DOHH2 (cell line): ENCODE results near the gene TESMIN.

Experiments
- H3F3A ChIP-seq: fragments of 200-600 bp; sonication (generic), shearing (Covaris generic); 2 replicates; pipeline ENCODE4 v1.6.0; 2016; ENCODE audit warnings: antibody characterized with exemption, mild to moderate bottlenecking; ENCODE audit not compliant: control insufficient read depth, insufficient read depth
- H3K27ac ChIP-seq: fragments of 200-600 bp; sonication (generic); 2 replicates; pipeline ENCODE4 v1.5.1; 2014; ENCODE audit warnings: low read depth, mild to moderate bottlenecking, low read length, moderate library complexity
- H3K27me3 ChIP-seq: fragments of 200-600 bp; sonication (generic); 2 replicates; pipeline ENCODE4 v1.6.1; 2014; ENCODE audit warnings: mild to moderate bottlenecking, low read length, mixed read lengths; ENCODE audit not compliant: control insufficient read depth
- H3K36me3 ChIP-seq: fragments of 200-600 bp; sonication (generic); 2 replicates; pipeline ENCODE4 v1.6.1; 2014; ENCODE audit warnings: mild to moderate bottlenecking, low read length, moderate library complexity, mixed read lengths; ENCODE audit not compliant: control insufficient read depth
- H3K4me1 ChIP-seq: fragments of 200-600 bp; sonication (generic); 2 replicates; pipeline ENCODE4 v1.6.1; 2014; ENCODE audit warnings: mild to moderate bottlenecking, low read length, mixed read lengths; ENCODE audit not compliant: control insufficient read depth
- H3K4me2 ChIP-seq: fragments of 200-600 bp; sonication (generic); 2 replicates; pipeline ENCODE4 v1.6.0; 2014; ENCODE audit warnings: mild to moderate bottlenecking, low read length, moderate library complexity
- H3K4me3 ChIP-seq: fragments of 200-600 bp; sonication (generic); 2 replicates; pipeline ENCODE4 v1.5.1; 2014; ENCODE audit warnings: mild to moderate bottlenecking, low read length, mixed read lengths
- H3K79me2 ChIP-seq: fragments of 200-600 bp; sonication (generic); 2 replicates; pipeline ENCODE4 v1.6.1; 2014; ENCODE audit warnings: mild to moderate bottlenecking, low read length, mixed read lengths; ENCODE audit not compliant: control insufficient read depth
- H3K9me2 ChIP-seq: fragments of 200-600 bp; sonication (generic); replicated peaks from 2 replicates; pipeline ENCODE4 v1.6.1; 2014; ENCODE audit warnings: mild to moderate bottlenecking, low read length, mixed read lengths; ENCODE audit not compliant: control insufficient read depth
- H3K9me3 ChIP-seq: fragments of 200-600 bp; sonication (generic); 2 replicates; pipeline ENCODE4 v1.6.1; 2014; ENCODE audit warnings: antibody characterized with exemption, low read length, mixed read lengths; ENCODE audit not compliant: control insufficient read depth, insufficient read depth
- H4K20me1 ChIP-seq: fragments of 200-600 bp; sonication (generic); 2 replicates; pipeline ENCODE4 v1.6.0; 2014; ENCODE audit warnings: low read depth, mild to moderate bottlenecking, antibody characterized with exemption, low read length, moderate library complexity; ENCODE audit not compliant: control insufficient read depth, insufficient read depth
- CTCF ChIP-seq: fragments of 200-600 bp; sonication (generic); IDR thresholded peaks from one replicate; pipeline ENCODE4 v1.5.1; 2014; ENCODE audit warnings: antibody characterized with exemption, mild to moderate bottlenecking, low read depth, low read length; ENCODE audit not compliant: poor library complexity, severe bottlenecking
- EZH2phosphoT487 ChIP-seq: fragments of 200-600 bp; sonication (generic); IDR thresholded peaks from 2 replicates; pipeline ENCODE4 v1.6.1; 2017; ENCODE audit warnings: borderline replicate concordance, mild to moderate bottlenecking, antibody characterized with exemption, low read length, moderate library complexity, mixed read lengths

TESMIN gene

GRCh38 chr11:68673306-68673945 lies 77.9 kb downstream of the TESMIN start:
- TF ChIP-seq EZH2phosphoT487 (no peak), CTCF (no peak)
- Histone ChIP-seq H3K9me2 (no peaks in the 10 kb centered on the region), H3K9me3 (no peaks in the 10 kb centered on the region), H3K27ac (no peak overlapping the region), H3F3A (no peaks in the 10 kb centered on the region), H3K4me2 (no peak overlapping the region), H3K4me1 (no peaks in the 10 kb centered on the region), H4K20me1 (no peaks in the 10 kb centered on the region), H3K36me3 (no peaks in the 10 kb centered on the region), H3K27me3 (no peaks in the 10 kb centered on the region), H3K79me2 (no peaks in the 10 kb centered on the region), H3K4me3 (no peak overlapping the region)

- H3K4me3 ChIP-seq, result no peak overlapping the region
- no peaks in the 10 kb centered on the region for H3K79me2 ChIP-seq
- H3K27ac ChIP-seq, result no peak overlapping the region
- no peaks in the 10 kb centered on the region for H3K36me3 ChIP-seq
- H3K4me1 ChIP-seq, result no peaks in the 10 kb centered on the region
- H3K9me3 ChIP-seq, result no peaks in the 10 kb centered on the region
- no peaks in the 10 kb centered on the region for H4K20me1 ChIP-seq
- no peaks in the 10 kb centered on the region for H3F3A ChIP-seq
- no peak overlapping the region for H3K4me2 ChIP-seq
- no peaks in the 10 kb centered on the region for H3K27me3 ChIP-seq
- TF ChIP-seq EZH2phosphoT487 (no peak), CTCF (no peak)
- H3K9me2 ChIP-seq, result no peaks in the 10 kb centered on the region
Measured at GRCh38 chr11:68670208-68670992, 80.9 kb downstream of the TESMIN start.

- H3K9me3 ChIP-seq, result no peaks in the 10 kb centered on the region
- no peak overlapping the region for H3K4me3 ChIP-seq
- no peaks in the 10 kb centered on the region for H3K79me2 ChIP-seq
- H3K27me3 ChIP-seq, result no peaks in the 10 kb centered on the region
- no peak for TF ChIP-seq EZH2phosphoT487
- TF ChIP-seq CTCF, result no peak
- H3K36me3 ChIP-seq, result no peaks in the 10 kb centered on the region
- H4K20me1 ChIP-seq, result no peaks in the 10 kb centered on the region
- H3K9me2 ChIP-seq, result no peaks in the 10 kb centered on the region
- H3F3A ChIP-seq, result no peaks in the 10 kb centered on the region
- no peak overlapping the region for H3K27ac ChIP-seq
- H3K4me2 ChIP-seq, result no peak overlapping the region
- H3K4me1 ChIP-seq, result no peaks in the 10 kb centered on the region
Measured at GRCh38 chr11:68669301-68670090, 81.8 kb downstream of the TESMIN start.
